IMR-90 (cell line): ENCODE measurements around the gene SEMA3E. TPM values are rescaled to one million over a fixed set of nuclear protein-coding genes. Genes with fewer than 3 reads are reported as not detected.

ENCODE experiments used
- ATAC-seq: fragments of 200-7000 bp; cut with Tn5 transposase; 2 replicates; pipeline ENCODE4 v1.9.1; 2020; ENCODE audit warnings: low read depth, mild to moderate bottlenecking, moderate library complexity
- BruUV-seq: library from RNA; stranded (reverse); fragments of 400-500 nt; replicated peaks from 2 replicates; lab custom pipeline; 2021; lab: Mats Ljungman, UMichigan
- CTCF ChIA-PET: fragments of 300-600 bp; formaldehyde crosslinking; extraction: SDS; loops from one replicate; lab custom pipeline; 2021; ENCODE audit warnings: antibody characterized with exemption; lab: Yijun Ruan, JAX
- POLR2A ChIA-PET: fragments of 300-600 bp; sonication (Branson Sonifier 250); formaldehyde crosslinking; loops from one replicate; lab custom pipeline; 2022; ENCODE audit warnings: antibody characterized with exemption; ENCODE audit not compliant: unreplicated experiment; lab: Charles Lee
- DNase-seq: peaks from one replicate; pipeline ENCODE4 v3.0.0; 2013
- H2AFZ ChIP-seq: replicated peaks from 2 replicates; pipeline ENCODE3; 2013; ENCODE audit warnings: low read length, mild to moderate bottlenecking; ENCODE audit not compliant: poor library complexity
- H2AK5ac ChIP-seq: 2 replicates; pipeline ENCODE4 v1.6.1; 2013; ENCODE audit warnings: low read depth, low read length, inconsistent platforms
- H2AK9ac ChIP-seq: replicated peaks from 2 replicates; pipeline ENCODE3; 2013; ENCODE audit warnings: mild to moderate bottlenecking, low read depth, low read length, moderate library complexity; ENCODE audit not compliant: poor library complexity
- H2BK120ac ChIP-seq: 2 replicates; pipeline ENCODE4 v1.6.1; 2013; ENCODE audit warnings: low read depth, low read length, inconsistent platforms
- H2BK15ac ChIP-seq: 3 replicates; pipeline ENCODE4 v1.6.1; 2013; ENCODE audit warnings: low read depth, low read length, inconsistent platforms
- H2BK20ac ChIP-seq: 2 replicates; pipeline ENCODE4 v1.6.1; 2013; ENCODE audit warnings: low read depth, mild to moderate bottlenecking, inconsistent platforms, low read length, moderate library complexity
- H2BK5ac ChIP-seq: 2 replicates; pipeline ENCODE4 v1.6.1; 2013; ENCODE audit warnings: mild to moderate bottlenecking, low read depth, low read length, inconsistent platforms; ENCODE audit not compliant: poor library complexity, severe bottlenecking
- H3K14ac ChIP-seq: replicated peaks from 2 replicates; pipeline ENCODE4 v1.6.1; 2013; ENCODE audit warnings: low read depth, low read length, inconsistent platforms
- H3K18ac ChIP-seq: 2 replicates; pipeline ENCODE4 v1.6.1; 2013; ENCODE audit warnings: low read depth, low read length, control low read depth
- H3K23ac ChIP-seq: 2 replicates; pipeline ENCODE4 v1.6.1; 2013; ENCODE audit warnings: low read depth, low read length, inconsistent platforms
- H3K27ac ChIP-seq: 2 replicates; pipeline ENCODE4 v1.5.1; 2013; ENCODE audit warnings: mild to moderate bottlenecking, control low read depth, low read length; ENCODE audit not compliant: insufficient read depth
- H3K27me3 ChIP-seq: 2 replicates; pipeline ENCODE4 v1.6.1; 2013; ENCODE audit warnings: low read length; ENCODE audit not compliant: control insufficient read depth, insufficient read depth
- H3K36me3 ChIP-seq: 2 replicates; pipeline ENCODE4 v1.6.1; 2013; ENCODE audit warnings: low read length, mixed read lengths; ENCODE audit not compliant: control insufficient read depth, insufficient read depth
- H3K4ac ChIP-seq: 2 replicates; pipeline ENCODE4 v1.6.1; 2013; ENCODE audit warnings: low read depth, low read length, inconsistent platforms
- H3K4me1 ChIP-seq: 2 replicates; pipeline ENCODE4 v1.6.1; 2013; ENCODE audit warnings: low read length, mixed read lengths; ENCODE audit not compliant: control insufficient read depth, insufficient read depth
- H3K4me2 ChIP-seq: 2 replicates; pipeline ENCODE4 v1.6.1; 2013; ENCODE audit warnings: low read depth, mild to moderate bottlenecking, control low read depth, low read length, moderate library complexity
- H3K4me3 ChIP-seq: 2 replicates; pipeline ENCODE4 v1.5.1; 2013; ENCODE audit warnings: low read depth, mild to moderate bottlenecking, control low read depth, low read length, moderate library complexity; ENCODE audit not compliant: insufficient read depth
- H3K56ac ChIP-seq: 2 replicates; pipeline ENCODE4 v1.6.1; 2013; ENCODE audit warnings: low read length, inconsistent platforms; ENCODE audit not compliant: insufficient read depth; ENCODE audit errors: extremely low read depth
- H3K79me1 ChIP-seq, 2 experiments: 2 replicates each; pipeline ENCODE4 v1.6.1; 2013; ENCODE audit warnings: low read length in 2 of 2, inconsistent platforms in 1 of 2, low read depth in 1 of 2
- H3K9ac ChIP-seq: 2 replicates; pipeline ENCODE4 v1.6.1; 2013; ENCODE audit warnings: low read depth, low read length, control low read depth
- H3K9me1 ChIP-seq: 2 replicates; pipeline ENCODE4 v1.6.1; 2013; ENCODE audit warnings: low read length, inconsistent platforms; ENCODE audit not compliant: insufficient read depth
- H3K9me3 ChIP-seq: 2 replicates; pipeline ENCODE4 v1.6.1; 2013; ENCODE audit warnings: low read length; ENCODE audit not compliant: control insufficient read depth, insufficient read depth
- H4K20me1 ChIP-seq: 2 replicates; pipeline ENCODE4 v1.6.1; 2013; ENCODE audit warnings: low read length, inconsistent platforms; ENCODE audit not compliant: insufficient read depth
- H4K5ac ChIP-seq: 2 replicates; pipeline ENCODE4 v1.6.1; 2013; ENCODE audit warnings: mild to moderate bottlenecking, low read depth, low read length, control low read depth
- H4K8ac ChIP-seq, 2 experiments: 2 replicates each; pipeline ENCODE4 v1.6.1; 2013; ENCODE audit warnings: low read depth in 2 of 2, low read length in 2 of 2, control low read depth in 1 of 2, inconsistent platforms in 1 of 2
- H4K91ac ChIP-seq: 2 replicates; pipeline ENCODE4 v1.6.1; 2013; ENCODE audit warnings: low read depth, low read length, inconsistent platforms; ENCODE audit not compliant: insufficient read depth
- BHLHE40 ChIP-seq: fragments of 150-350 bp; IDR thresholded peaks from 2 replicates; pipeline ENCODE4 v1.6.1; 2016; ENCODE audit warnings: mild to moderate bottlenecking, low read depth, low read length
- CEBPB ChIP-seq: IDR thresholded peaks from 2 replicates; pipeline ENCODE4 v1.6.1; 2012; ENCODE audit warnings: low read depth, low read length, improper control_type of control experiment
- CHD1 ChIP-seq: IDR thresholded peaks from 2 replicates; pipeline ENCODE4 v1.6.1; 2012; ENCODE audit warnings: low read depth, low read length, improper control_type of control experiment
- CTCF ChIP-seq: conservative IDR thresholded peaks from 2 replicates; pipeline ENCODE4 v1.5.1; 2012; ENCODE audit warnings: mild to moderate bottlenecking, low read depth, low read length, improper control_type of control experiment
- ELK1 ChIP-seq: fragments of 150-350 bp; IDR thresholded peaks from 2 replicates; pipeline ENCODE4 v1.6.1; 2016; ENCODE audit warnings: low read depth, mild to moderate bottlenecking, low read length, moderate library complexity, borderline replicate concordance
- FOS ChIP-seq: fragments of 150-350 bp; IDR thresholded peaks from 2 replicates; pipeline ENCODE4 v1.6.1; 2016; ENCODE audit warnings: low read depth, low read length
- MXI1 ChIP-seq: IDR thresholded peaks from 2 replicates; pipeline ENCODE4 v1.6.1; 2012; ENCODE audit warnings: low read depth, mild to moderate bottlenecking, low read length, moderate library complexity, borderline replicate concordance
- POLR2A ChIP-seq: IDR thresholded peaks from 2 replicates; pipeline ENCODE4 v1.6.1; 2012; ENCODE audit warnings: mild to moderate bottlenecking, low read depth, low read length
- RAD21 ChIP-seq: IDR thresholded peaks from 2 replicates; pipeline ENCODE4 v1.6.1; 2012; ENCODE audit warnings: low read length, improper control_type of control experiment
- RCOR1 ChIP-seq: IDR thresholded peaks from 2 replicates; pipeline ENCODE4 v1.6.1; 2012; ENCODE audit warnings: mild to moderate bottlenecking, low read length, improper control_type of control experiment; ENCODE audit not compliant: insufficient replicate concordance
- SMC3 ChIP-seq: fragments of 150-350 bp; IDR thresholded peaks from 2 replicates; pipeline ENCODE4 v1.6.1; 2016; ENCODE audit warnings: low read depth, mild to moderate bottlenecking, antibody characterized with exemption, low read length, moderate library complexity
- WGBS, 2 experiments: methylation state at CpG; one replicate each; pipeline versions ENCODE4 v1.1.5 to v1.1.7; 2013; ENCODE audit warnings: missing lambda C conversion rate in 2 of 2; ENCODE audit not compliant: insufficient read length in 1 of 2; ENCODE audit errors: extremely low coverage in 2 of 2; 5-methylcytosine and 5-hydroxymethylcytosine counted together
- dilution Hi-C: fragments of 300-500 bp; cut with HindIII; formaldehyde crosslinking; loops from one replicate; pipeline ENCODE4 v1.14.3; 2018; ENCODE audit warnings: low sequenced_read_pairs; ENCODE audit not compliant: unreplicated experiment
- in situ Hi-C: fragments of 300-500 bp; cut with MboI; formaldehyde crosslinking; loops from 3 replicates; pipeline ENCODE4 v1.14.3; 2019; ENCODE audit warnings: low sequenced_read_pairs, inconsistent platforms, mixed read lengths
- intact Hi-C: fragments of 100-400 bp; cut with micrococcal nuclease; formaldehyde crosslinking; loops from 2 replicates; pipeline ENCODE4 v1.10.0; 2022
- polyA plus RNA-seq, 3 experiments: library from polyadenylated mRNA; depleted of rRNA; stranded (reverse); fragments of >200 nt; gene quantifications; 2 replicates each; pipeline ENCODE4 v1.2.3, GENCODE V29; 2012; ENCODE audit warnings: low replicate concordance in 1 of 3
- total RNA-seq: library from RNA; depleted of rRNA; stranded (reverse); fragments of >200 nt; gene quantifications from 2 replicates; pipeline ENCODE4 v1.2.3, GENCODE V29; 2012
- TF ChIP-seq, protein P1 (sequence below): fragments of 150-350 bp; IDR thresholded peaks from 2 replicates; pipeline ENCODE4 v1.6.1; 2017; ENCODE audit warnings: mild to moderate bottlenecking, antibody characterized with exemption, low read length, low read depth

The SEMA3E gene
- total and polyA plus RNA-seq, 2 of the 4 experiments (the other 2 are of a cell fraction), result 0.31 to 0.72 TPM

DNA sequence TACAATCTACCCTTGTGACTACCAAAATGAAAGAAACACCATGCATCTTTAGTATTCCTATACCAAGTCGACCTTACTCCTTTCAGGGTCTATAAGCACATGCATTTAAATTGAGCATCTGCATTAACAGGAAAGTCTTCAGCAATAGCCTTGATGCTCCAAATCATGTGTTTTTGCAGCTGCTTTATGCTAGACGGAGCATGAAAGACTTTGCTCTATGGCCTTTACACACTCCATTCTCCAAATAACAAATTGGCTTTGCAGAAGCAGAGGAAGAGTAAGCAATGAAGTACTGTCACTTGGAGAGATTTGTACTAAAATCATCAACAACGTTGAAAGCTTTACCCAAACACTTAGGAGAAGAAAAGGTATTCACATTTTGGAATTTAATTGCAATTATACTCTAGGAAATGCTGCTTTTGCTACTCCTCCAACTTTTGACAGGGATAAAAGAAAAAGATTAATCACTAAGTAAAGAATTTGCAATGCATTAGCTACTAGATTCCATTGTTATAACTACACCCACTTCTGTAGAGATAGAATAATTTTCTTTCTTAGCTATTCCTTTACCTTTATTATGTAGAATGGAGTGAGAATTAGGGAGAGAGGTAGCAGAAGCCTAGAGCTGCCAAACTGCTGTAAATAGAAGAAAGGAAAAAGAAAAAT, 131.8 kb downstream of the SEMA3E start:
- H3K4ac ChIP-seq, result no peak overlapping the region
- intact Hi-C loops, result no loop called here
- H3K56ac ChIP-seq, result no peak overlapping the region
- no peak overlapping the region for H3K18ac ChIP-seq
- no peak overlapping the region for H2BK5ac ChIP-seq
- no peaks in the 10 kb centered on the region for H3K4me1 ChIP-seq
- dilution Hi-C loops, result no loop called here
- no peak overlapping the region for H2BK15ac ChIP-seq
- no peak overlapping the region for H2BK120ac ChIP-seq
- no peak overlapping the region for H3K4me3 ChIP-seq
- no CpG with 5 or more reads among the region's 3 CpGs for WGBS, 2 experiments
- H3K79me1 ChIP-seq, result no peaks in the 10 kb centered on the region
- no peak overlapping the region for H3K9ac ChIP-seq
- no peak overlapping the region for H2AK5ac ChIP-seq
- no peaks in the 10 kb centered on the region for H4K20me1 ChIP-seq
- no peak overlapping the region for H4K5ac ChIP-seq
- no peak for TF ChIP-seq SMC3
- TF ChIP-seq, protein P1, sequence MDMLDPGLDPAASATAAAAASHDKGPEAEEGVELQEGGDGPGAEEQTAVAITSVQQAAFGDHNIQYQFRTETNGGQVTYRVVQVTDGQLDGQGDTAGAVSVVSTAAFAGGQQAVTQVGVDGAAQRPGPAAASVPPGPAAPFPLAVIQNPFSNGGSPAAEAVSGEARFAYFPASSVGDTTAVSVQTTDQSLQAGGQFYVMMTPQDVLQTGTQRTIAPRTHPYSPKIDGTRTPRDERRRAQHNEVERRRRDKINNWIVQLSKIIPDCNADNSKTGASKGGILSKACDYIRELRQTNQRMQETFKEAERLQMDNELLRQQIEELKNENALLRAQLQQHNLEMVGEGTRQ, result no peak
- TF ChIP-seq BHLHE40, result no peak
- TF ChIP-seq RAD21, result no peak
- no peak for TF ChIP-seq FOS
- TF ChIP-seq CEBPB, result no peak
- TF ChIP-seq RCOR1, result no peak
- no peak for TF ChIP-seq ELK1
- TF ChIP-seq CTCF, result no peak
- no peak for TF ChIP-seq CHD1
- no peak for TF ChIP-seq MXI1
- TF ChIP-seq POLR2A, result no peak
- DNase-seq (no peak), ATAC-seq (no peak)
- H3K4me2 ChIP-seq, result no peak overlapping the region
- no peak overlapping the region for H3K27ac ChIP-seq
- no peak overlapping the region for H4K8ac ChIP-seq
- POLR2A ChIA-PET, result no interaction called here
- CTCF ChIA-PET, result no interaction called here
- H2BK20ac ChIP-seq, result no peak overlapping the region
- no peak overlapping the region for H2AFZ ChIP-seq
- H3K23ac ChIP-seq, result no peak overlapping the region
- H3K9me3 ChIP-seq, result no peaks in the 10 kb centered on the region
- no peak overlapping the region for H3K14ac ChIP-seq
- H3K9me1 ChIP-seq, result no peaks in the 10 kb centered on the region
- in situ Hi-C loops, result no loop called here
- no TSS peak for BruUV-seq
- H3K36me3 ChIP-seq, result no peaks in the 10 kb centered on the region
- H3K27me3 ChIP-seq, result no peaks in the 10 kb centered on the region
- no peak overlapping the region for H4K91ac ChIP-seq
- no peak overlapping the region for H2AK9ac ChIP-seq
